Raji (cell line): ENCODE data around the gene DAPK1.

Experiments used
- POLR2A ChIP-seq: IDR thresholded peaks from 2 replicates; pipeline ENCODE4 v1.6.1; 2011; ENCODE audit warnings: low read depth, low read length, control low read depth; ENCODE audit not compliant: insufficient read depth

Gene DAPK1

GRCh38 chr9:87681271-87682061 lies 183.8 kb downstream of the DAPK1 start:
- TF ChIP-seq POLR2A = no peak

GRCh38 chr9:87682085-87682484 lies 184.4 kb downstream of the DAPK1 start:
- TF ChIP-seq POLR2A = no peak

- no peak for TF ChIP-seq POLR2A
Observed at GRCh38 chr9:87682618-87683017, 185.0 kb downstream of the DAPK1 start.

- TF ChIP-seq POLR2A = no peak
Observed at GRCh38 chr9:87683751-87684626, 186.3 kb downstream of the DAPK1 start.

- TF ChIP-seq POLR2A = no peak
Observed at GRCh38 chr9:87684627-87685219, 187.1 kb downstream of the DAPK1 start.

GRCh38 chr9:87685441-87685840 lies 187.8 kb downstream of the DAPK1 start:
- no peak for TF ChIP-seq POLR2A

GRCh38 chr9:87685871-87686519 lies 188.3 kb downstream of the DAPK1 start:
- TF ChIP-seq POLR2A = no peak

GRCh38 chr9:87686520-87687090 lies 188.9 kb downstream of the DAPK1 start:
- TF ChIP-seq POLR2A = no peak

GRCh38 chr9:87687207-87687606 lies 189.5 kb downstream of the DAPK1 start:
- no peak for TF ChIP-seq POLR2A

- TF ChIP-seq POLR2A = no peak
Observed at GRCh38 chr9:87694236-87694755, 196.6 kb downstream of the DAPK1 start.

- TF ChIP-seq POLR2A = no peak
Observed at GRCh38 chr9:87695523-87695922, 197.9 kb downstream of the DAPK1 start.

GRCh38 chr9:87696641-87697040 lies 199.0 kb downstream of the DAPK1 start:
- no peak for TF ChIP-seq POLR2A

GRCh38 chr9:87698069-87698809 lies 200.6 kb downstream of the DAPK1 start:
- TF ChIP-seq POLR2A = no peak

GRCh38 chr9:87699835-87700234 lies 202.2 kb downstream of the DAPK1 start:
- TF ChIP-seq POLR2A = no peak
